GM12875 (cell line): ENCODE data around the gene CA10.

ENCODE experiments used
- H3K4me3 ChIP-seq: one replicate; pipeline ENCODE4 v1.5.1; 2011; ENCODE audit warnings: low read depth, low read length, control low read depth
- CTCF ChIP-seq: IDR thresholded peaks from 2 replicates; pipeline ENCODE4 v1.5.1; 2011; ENCODE audit warnings: low read depth, mild to moderate bottlenecking, control low read depth, inconsistent platforms, low read length, moderate library complexity, borderline replicate concordance; ENCODE audit not compliant: insufficient read depth

The CA10 gene

GRCh38 chr17:51743477-51743876 lies 415.0 kb downstream of the CA10 start:
- TF ChIP-seq CTCF, result no peak

GRCh38 chr17:51742571-51742970 lies 415.9 kb downstream of the CA10 start:
- TF ChIP-seq CTCF, result no peak
- H3K4me3 ChIP-seq, result no peak overlapping the region

More at GRCh38 chr17:51743477-51743876, 415.0 kb downstream of the CA10 start:
- no peak overlapping the region for H3K4me3 ChIP-seq

- TF ChIP-seq CTCF, result no peak
- H3K4me3 ChIP-seq, result no peak overlapping the region
These were observed 417.1 kb downstream of the CA10 start for GRCh38 chr17:51741458-51741857.

GRCh38 chr17:51740531-51740930 lies 418.0 kb downstream of the CA10 start:
- no peak overlapping the region for H3K4me3 ChIP-seq
- TF ChIP-seq CTCF, result no peak

- H3K4me3 ChIP-seq, result no peak overlapping the region
- no peak for TF ChIP-seq CTCF
These were observed 419.1 kb downstream of the CA10 start for GRCh38 chr17:51739245-51739886.

GRCh38 chr17:51736356-51736755 lies 422.2 kb downstream of the CA10 start:
- no peak for TF ChIP-seq CTCF

GRCh38 chr17:51734976-51735375 lies 423.5 kb downstream of the CA10 start:
- H3K4me3 ChIP-seq, result no peak overlapping the region
- no peak for TF ChIP-seq CTCF

More at GRCh38 chr17:51736356-51736755, 422.2 kb downstream of the CA10 start:
- no peak overlapping the region for H3K4me3 ChIP-seq
